Breast epithelium (tissue), 4 donors: ENCODE results near the gene GMDS. TPM values are rescaled to one million over a fixed set of nuclear protein-coding genes. Genes with fewer than 3 reads are reported as not detected.

Experiments
- DNase-seq, 2 donors: peaks; one replicate each; pipeline ENCODE4 v3.0.0-alpha.2; 2019; ENCODE audit warnings: low spot score in 2 of 2
- H3K27ac ChIP-seq, 2 donors: fragments of 200-600 bp; sonication (generic) in 1 of 2; one replicate each; pipeline ENCODE4 v1.5.1; 2016 to 2019; ENCODE audit warnings: mild to moderate bottlenecking in 1 of 2
- H3K27me3 ChIP-seq, 2 donors: fragments of 200-600 bp; sonication (generic) in 1 of 2; one replicate each; pipeline versions ENCODE4 v1.5.1 to v1.6.0; 2017 to 2019; ENCODE audit warnings: control low read depth in 1 of 2, mild to moderate bottlenecking in 1 of 2
- H3K36me3 ChIP-seq: fragments of 200-600 bp; one replicate; pipeline ENCODE4 v1.5.1; 2019
- H3K4me1 ChIP-seq, 2 donors: fragments of 200-600 bp; sonication (generic); one replicate each; pipeline ENCODE4 v1.5.1; 2016 to 2019; ENCODE audit warnings: control low read depth in 1 of 2
- H3K4me3 ChIP-seq, 3 donors: fragments of 200-600 bp; sonication (generic); 1 replicate in 2 of 3; 2 replicates in 1 of 3; pipeline ENCODE4 v1.5.1; 2016 to 2019; ENCODE audit warnings: mild to moderate bottlenecking in 3 of 3, moderate library complexity in 2 of 3
- H3K9me3 ChIP-seq, 2 donors: fragments of 200-600 bp; sonication (generic) in 1 of 2; one replicate each; pipeline ENCODE4 v1.5.1; 2016 to 2019; ENCODE audit warnings: control low read depth in 1 of 2
- POLR2A ChIP-seq: fragments of 450-650 bp; IDR thresholded peaks from one replicate; pipeline ENCODE4 v1.6.1; 2016; ENCODE audit warnings: antibody characterized with exemption, mild to moderate bottlenecking, moderate library complexity
- POLR2AphosphoS5 ChIP-seq, 3 donors: sonication (generic); formaldehyde crosslinking; IDR thresholded peaks; one replicate each; pipeline ENCODE4 v1.6.1; 2017; ENCODE audit warnings: antibody characterized with exemption in 3 of 3
- intact Hi-C: fragments of 100-400 bp; cut with DNase I; formaldehyde crosslinking; loops from one replicate; pipeline ENCODE4 v1.15.1; 2023; ENCODE audit warnings: low total_unique reads
- total RNA-seq, 3 donors: library from RNA; depleted of rRNA; stranded (reverse); fragments of >200 nt; gene quantifications; one replicate each; pipeline ENCODE4 v1.1.0, GENCODE V29; 2016
- TF ChIP-seq, protein P1 (sequence below), 3 donors: fragments of 450-650 bp; IDR thresholded peaks; one replicate each; pipeline ENCODE4 v1.5.1; 2016 to 2017; ENCODE audit warnings: antibody characterized with exemption in 3 of 3, mild to moderate bottlenecking in 3 of 3, moderate library complexity in 3 of 3

Gene GMDS
- total RNA-seq, 3 donors from 2014 or later, result 7.5 to 29.2 (median 17.0) TPM

DNA sequence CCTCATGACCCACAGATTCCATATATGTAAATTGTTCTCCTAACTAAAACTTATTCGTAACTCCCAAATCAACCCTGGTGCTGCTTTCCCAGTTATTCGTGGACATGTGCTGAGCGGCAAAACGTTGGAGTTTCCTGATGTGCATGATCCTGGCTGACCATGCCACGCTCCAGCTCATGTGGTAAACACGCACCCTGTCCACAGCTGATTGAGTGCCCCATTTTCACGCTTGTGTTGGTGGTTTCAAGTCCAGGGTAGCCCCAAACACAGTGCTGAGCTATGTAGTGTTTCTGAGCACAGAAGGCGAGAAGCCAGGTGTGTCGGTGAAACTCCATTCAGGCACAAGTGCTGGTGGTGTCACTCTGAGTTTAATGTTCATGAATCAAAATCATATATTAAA, 654.8 kb downstream of the GMDS start:
- intact Hi-C loops, result loop anchor here (10.0 kb wide), 1 partner anchor 1044 kb away; no protein-coding TSS in a partner anchor
- DNase-seq, result peak in 1 of 2 donors; percentile 15
- TF ChIP-seq POLR2AphosphoS5 (IDR thresholded peaks at IDR 0.05) (no peak), POLR2A (no peak)
- TF ChIP-seq, protein P1, sequence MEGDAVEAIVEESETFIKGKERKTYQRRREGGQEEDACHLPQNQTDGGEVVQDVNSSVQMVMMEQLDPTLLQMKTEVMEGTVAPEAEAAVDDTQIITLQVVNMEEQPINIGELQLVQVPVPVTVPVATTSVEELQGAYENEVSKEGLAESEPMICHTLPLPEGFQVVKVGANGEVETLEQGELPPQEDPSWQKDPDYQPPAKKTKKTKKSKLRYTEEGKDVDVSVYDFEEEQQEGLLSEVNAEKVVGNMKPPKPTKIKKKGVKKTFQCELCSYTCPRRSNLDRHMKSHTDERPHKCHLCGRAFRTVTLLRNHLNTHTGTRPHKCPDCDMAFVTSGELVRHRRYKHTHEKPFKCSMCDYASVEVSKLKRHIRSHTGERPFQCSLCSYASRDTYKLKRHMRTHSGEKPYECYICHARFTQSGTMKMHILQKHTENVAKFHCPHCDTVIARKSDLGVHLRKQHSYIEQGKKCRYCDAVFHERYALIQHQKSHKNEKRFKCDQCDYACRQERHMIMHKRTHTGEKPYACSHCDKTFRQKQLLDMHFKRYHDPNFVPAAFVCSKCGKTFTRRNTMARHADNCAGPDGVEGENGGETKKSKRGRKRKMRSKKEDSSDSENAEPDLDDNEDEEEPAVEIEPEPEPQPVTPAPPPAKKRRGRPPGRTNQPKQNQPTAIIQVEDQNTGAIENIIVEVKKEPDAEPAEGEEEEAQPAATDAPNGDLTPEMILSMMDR (IDR thresholded peaks at IDR 0.05), result no peak

DNA sequence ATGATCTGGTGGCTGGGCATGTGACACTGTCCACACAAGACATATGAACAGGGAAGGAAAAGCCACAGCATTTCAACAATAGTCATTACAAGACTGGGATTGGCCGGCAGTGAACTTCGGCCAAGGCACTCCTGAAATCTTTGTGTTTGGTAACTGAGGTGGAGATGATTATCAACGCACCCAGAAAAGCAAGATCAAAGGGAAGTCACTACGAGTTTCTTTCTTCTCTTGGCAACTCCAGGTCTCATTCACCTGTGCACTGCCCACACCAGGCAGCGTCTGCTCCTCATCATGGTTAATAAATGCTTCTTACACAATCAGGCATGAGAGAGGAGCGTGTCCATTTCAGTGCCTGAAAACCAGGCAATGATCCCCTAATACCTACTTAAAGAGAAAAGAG, 656.2 kb downstream of the GMDS start:
- H3K4me1 ChIP-seq, result peaks cover 0 to 3% of the 10 kb centered on the region in 2 donors
- no peak overlapping the region for H3K4me3 ChIP-seq
- no peaks in the 10 kb centered on the region for H3K36me3 ChIP-seq
- peak overlapping the region; percentile 7 to 52 for H3K27ac ChIP-seq
- DNase-seq, result peak in 1 of 2 donors; percentile 17
- intact Hi-C loops, result no loop called here
- no peaks in the 10 kb centered on the region for H3K9me3 ChIP-seq
- TF ChIP-seq, protein P1 (IDR thresholded peaks at IDR 0.05), result no peak
- TF ChIP-seq POLR2A (no peak), POLR2AphosphoS5 (IDR thresholded peaks at IDR 0.05) (no peak)
- H3K27me3 ChIP-seq, result no peaks in the 10 kb centered on the region

More for the DNA sequence above, 654.8 kb downstream of the GMDS start:
- Histone ChIP-seq H3K27me3 (peaks cover 4 to 8% of the 10 kb centered on the region in 2 donors), H3K9me3 (no peaks in the 10 kb centered on the region), H3K4me1 (no peaks in the 10 kb centered on the region), H3K4me3 (no peak overlapping the region), H3K36me3 (no peaks in the 10 kb centered on the region), H3K27ac (no peak overlapping the region)

DNA sequence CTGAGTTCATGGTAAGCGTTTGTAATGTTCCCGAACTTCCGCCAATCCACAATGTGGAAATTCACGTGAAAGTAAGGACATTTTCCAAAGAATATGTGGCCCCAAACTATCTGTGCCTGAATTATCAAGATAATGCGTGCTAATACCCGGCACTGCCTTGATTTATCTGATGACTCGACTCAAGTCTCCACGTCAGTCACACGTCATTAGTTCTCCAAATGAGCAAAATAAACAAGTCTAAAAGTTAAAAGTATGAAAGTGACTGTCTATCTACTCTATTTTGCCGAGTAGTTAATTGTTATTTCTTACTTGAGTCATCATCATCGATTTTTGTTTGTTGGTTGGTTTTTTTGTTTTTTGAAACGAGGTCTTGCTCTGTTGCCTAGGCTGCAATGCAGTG, 657.4 kb downstream of the GMDS start:
- no peaks in the 10 kb centered on the region for H3K9me3 ChIP-seq
- DNase-seq, result no peak
- no peak overlapping the region for H3K4me3 ChIP-seq
- no peaks in the 10 kb centered on the region for H3K27me3 ChIP-seq
- H3K36me3 ChIP-seq, result no peaks in the 10 kb centered on the region
- H3K4me1 ChIP-seq, result peaks cover 0 to 3% of the 10 kb centered on the region in 2 donors
- TF ChIP-seq POLR2AphosphoS5 (IDR thresholded peaks at IDR 0.05) (no peak), POLR2A (no peak)
- TF ChIP-seq, protein P1 (IDR thresholded peaks at IDR 0.05), result no peak
- intact Hi-C loops, result no loop called here
- peak overlapping the region; percentile 32 to 52 for H3K27ac ChIP-seq

DNA sequence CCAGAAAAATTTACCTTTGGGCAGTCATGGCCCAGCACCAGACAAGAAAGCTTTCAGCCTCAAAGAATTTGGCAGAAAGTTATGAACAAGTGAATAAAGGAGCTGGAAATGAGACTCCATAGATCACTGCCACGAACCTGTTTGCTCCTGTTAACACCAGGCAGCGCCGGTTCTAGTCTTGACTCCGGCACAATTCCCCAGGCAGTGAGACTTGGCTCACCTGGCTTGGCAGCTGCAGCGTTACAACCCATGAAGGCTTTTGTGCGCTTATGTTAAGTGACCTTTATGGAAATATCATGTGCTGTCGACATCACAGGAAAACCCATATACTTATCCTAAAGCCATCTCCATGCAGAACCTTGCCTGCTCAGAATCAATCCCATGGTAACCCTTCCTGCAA, 657.9 kb downstream of the GMDS start:
- intact Hi-C loops, result no loop called here
- DNase-seq, result peak in 1 of 2 donors; percentile 85
- peak in 1 of 3 donors; percentile 70 for TF ChIP-seq POLR2AphosphoS5 (IDR thresholded peaks at IDR 0.05)
- TF ChIP-seq, protein P1 (IDR thresholded peaks at IDR 0.05), result no peak

DNA sequence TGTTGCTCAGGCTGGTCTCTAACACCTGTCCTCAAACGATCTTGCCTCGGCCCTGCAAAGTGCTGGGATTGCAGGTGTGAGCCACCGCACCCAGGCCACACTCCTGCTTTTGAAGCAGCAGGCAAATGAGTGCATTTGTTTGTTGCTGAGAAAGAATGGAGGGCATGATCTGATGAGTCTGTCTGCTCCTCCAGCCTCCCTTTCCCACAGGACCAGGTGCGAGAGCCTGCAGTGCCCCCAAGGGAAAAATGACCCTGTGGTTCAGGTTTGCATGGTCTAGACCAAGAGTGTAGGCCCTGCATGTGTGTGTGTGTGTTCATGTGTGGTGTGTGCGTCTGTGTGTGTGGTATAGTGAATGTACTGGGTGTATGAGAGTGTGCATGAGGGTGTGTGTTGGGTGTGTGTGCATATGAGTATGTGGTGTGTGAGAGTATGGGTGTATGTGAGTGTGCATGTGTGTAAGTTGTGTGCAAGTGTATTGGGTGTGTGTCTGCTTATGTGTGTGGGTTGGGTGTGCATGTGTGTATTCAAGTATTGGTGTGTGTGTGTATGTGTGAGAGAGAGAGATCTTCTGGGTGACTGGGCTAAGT, 658.4 kb downstream of the GMDS start:
- Histone ChIP-seq H3K4me1 (peaks cover 0 to 3% of the 10 kb centered on the region in 2 donors), H3K27ac (no peak overlapping the region), H3K4me3 (no peak overlapping the region), H3K36me3 (no peaks in the 10 kb centered on the region), H3K9me3 (no peaks in the 10 kb centered on the region), H3K27me3 (no peaks in the 10 kb centered on the region)
- TF ChIP-seq, protein P1 (IDR thresholded peaks at IDR 0.05), result no peak
- TF ChIP-seq POLR2A, result no peak
- TF ChIP-seq POLR2AphosphoS5 (IDR thresholded peaks at IDR 0.05), result no peak
- peak in 1 of 2 donors; percentile 18 for DNase-seq
- intact Hi-C loops, result no loop called here

More for the DNA sequence above, 657.9 kb downstream of the GMDS start:
- Histone ChIP-seq H3K4me3 (no peak overlapping the region), H3K36me3 (no peaks in the 10 kb centered on the region), H3K27me3 (no peaks in the 10 kb centered on the region), H3K9me3 (no peaks in the 10 kb centered on the region), H3K27ac (peak overlapping the region; percentile 32 to 52), H3K4me1 (peaks cover 0 to 3% of the 10 kb centered on the region in 2 donors)
